ENCODE data around the gene PMVK.
"Not testable (repeated sequence)": the region's sequence is repeated elsewhere in the genome, so short reads cannot be mapped to it uniquely, and the experiment has no call there.

PMVK gene

GRCh38 chr1:154911691-154912550 is 24.6 kb downstream of the PMVK start:
- no peak for DNase-seq

GRCh38 chr1:154910851-154911250 is 25.7 kb downstream of the PMVK start:
- DNase-seq, result no peak

GRCh38 chr1:154908937-154909336 is 27.6 kb downstream of the PMVK start:
- DNase-seq, result no peak

- DNase-seq, result not testable (repeated sequence)
Observed at GRCh38 chr1:154908129-154908528, 28.4 kb downstream of the PMVK start.

- no peak for DNase-seq
Observed at GRCh38 chr1:154906621-154907081, 29.9 kb downstream of the PMVK start.

GRCh38 chr1:154902938-154903566 is 33.5 kb downstream of the PMVK start:
- DNase-seq, result no peak

GRCh38 chr1:154901591-154901990 is 34.9 kb downstream of the PMVK start:
- DNase-seq, result no peak

GRCh38 chr1:154899041-154899440 is 37.5 kb downstream of the PMVK start:
- no peak for DNase-seq

GRCh38 chr1:154896771-154897286 is 39.7 kb downstream of the PMVK start:
- DNase-seq, result no peak

GRCh38 chr1:154895798-154896197 is 40.7 kb downstream of the PMVK start:
- no peak for DNase-seq

GRCh38 chr1:154891452-154891851 is 45.1 kb downstream of the PMVK start:
- no peak for DNase-seq

GRCh38 chr1:154888757-154889156 is 47.8 kb downstream of the PMVK start:
- no peak for DNase-seq

- DNase-seq, result no peak
Observed at GRCh38 chr1:154886281-154887015, 50.1 kb downstream of the PMVK start.

- no peak for DNase-seq
Observed at GRCh38 chr1:154884869-154885701, 51.4 kb downstream of the PMVK start.

GRCh38 chr1:154883919-154884868 is 52.3 kb downstream of the PMVK start:
- DNase-seq, result no peak

GRCh38 chr1:154881820-154882535 is 54.5 kb downstream of the PMVK start:
- DNase-seq, result no peak

GRCh38 chr1:154880671-154881070 is 55.8 kb downstream of the PMVK start:
- no peak for DNase-seq

- DNase-seq, result no peak
Observed at GRCh38 chr1:154879038-154879421, 57.5 kb downstream of the PMVK start.

- peak; percentile 39 for DNase-seq
Observed at GRCh38 chr1:154878371-154879037, 58.0 kb downstream of the PMVK start.

All from NCI-H1436 (cell line).